ELR (cell line): Measurements from ENCODE around the gene GOLGA3.
A peak's percentile ranks its signal among the peaks of the same experiment; 100 is the strongest.
"Not testable (repeated sequence)": the region's sequence is repeated elsewhere in the genome, so short reads cannot be mapped to it uniquely, and the experiment has no call there.

Experiments used
- DNase-seq: peaks from one replicate; pipeline ENCODE4 v3.0.0-alpha.2; 2015; ENCODE audit warnings: low read depth

GOLGA3 gene, protein sequence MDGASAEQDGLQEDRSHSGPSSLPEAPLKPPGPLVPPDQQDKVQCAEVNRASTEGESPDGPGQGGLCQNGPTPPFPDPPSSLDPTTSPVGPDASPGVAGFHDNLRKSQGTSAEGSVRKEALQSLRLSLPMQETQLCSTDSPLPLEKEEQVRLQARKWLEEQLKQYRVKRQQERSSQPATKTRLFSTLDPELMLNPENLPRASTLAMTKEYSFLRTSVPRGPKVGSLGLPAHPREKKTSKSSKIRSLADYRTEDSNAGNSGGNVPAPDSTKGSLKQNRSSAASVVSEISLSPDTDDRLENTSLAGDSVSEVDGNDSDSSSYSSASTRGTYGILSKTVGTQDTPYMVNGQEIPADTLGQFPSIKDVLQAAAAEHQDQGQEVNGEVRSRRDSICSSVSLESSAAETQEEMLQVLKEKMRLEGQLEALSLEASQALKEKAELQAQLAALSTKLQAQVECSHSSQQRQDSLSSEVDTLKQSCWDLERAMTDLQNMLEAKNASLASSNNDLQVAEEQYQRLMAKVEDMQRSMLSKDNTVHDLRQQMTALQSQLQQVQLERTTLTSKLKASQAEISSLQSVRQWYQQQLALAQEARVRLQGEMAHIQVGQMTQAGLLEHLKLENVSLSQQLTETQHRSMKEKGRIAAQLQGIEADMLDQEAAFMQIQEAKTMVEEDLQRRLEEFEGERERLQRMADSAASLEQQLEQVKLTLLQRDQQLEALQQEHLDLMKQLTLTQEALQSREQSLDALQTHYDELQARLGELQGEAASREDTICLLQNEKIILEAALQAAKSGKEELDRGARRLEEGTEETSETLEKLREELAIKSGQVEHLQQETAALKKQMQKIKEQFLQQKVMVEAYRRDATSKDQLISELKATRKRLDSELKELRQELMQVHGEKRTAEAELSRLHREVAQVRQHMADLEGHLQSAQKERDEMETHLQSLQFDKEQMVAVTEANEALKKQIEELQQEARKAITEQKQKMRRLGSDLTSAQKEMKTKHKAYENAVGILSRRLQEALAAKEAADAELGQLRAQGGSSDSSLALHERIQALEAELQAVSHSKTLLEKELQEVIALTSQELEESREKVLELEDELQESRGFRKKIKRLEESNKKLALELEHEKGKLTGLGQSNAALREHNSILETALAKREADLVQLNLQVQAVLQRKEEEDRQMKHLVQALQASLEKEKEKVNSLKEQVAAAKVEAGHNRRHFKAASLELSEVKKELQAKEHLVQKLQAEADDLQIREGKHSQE (N-terminal part only)

GRCh38 chr12:132828706-132829534 lies at the start of gene GOLGA3:
Gene GOLGA3 (minus strand): TSS chr12:132828869. CDS start chr12:132822128, 6,741 bp downstream.
- DNase-seq: peak; percentile 94

- DNase-seq: not testable (repeated sequence)
Measured at GRCh38 chr12:132874620-132875019, 46.0 kb upstream of the GOLGA3 start.

- DNase-seq: no peak
Measured at GRCh38 chr12:132874175-132874574, 45.5 kb upstream of the GOLGA3 start.

GRCh38 chr12:132873724-132874123 lies 45.1 kb upstream of the GOLGA3 start:
- no peak for DNase-seq

DNA sequence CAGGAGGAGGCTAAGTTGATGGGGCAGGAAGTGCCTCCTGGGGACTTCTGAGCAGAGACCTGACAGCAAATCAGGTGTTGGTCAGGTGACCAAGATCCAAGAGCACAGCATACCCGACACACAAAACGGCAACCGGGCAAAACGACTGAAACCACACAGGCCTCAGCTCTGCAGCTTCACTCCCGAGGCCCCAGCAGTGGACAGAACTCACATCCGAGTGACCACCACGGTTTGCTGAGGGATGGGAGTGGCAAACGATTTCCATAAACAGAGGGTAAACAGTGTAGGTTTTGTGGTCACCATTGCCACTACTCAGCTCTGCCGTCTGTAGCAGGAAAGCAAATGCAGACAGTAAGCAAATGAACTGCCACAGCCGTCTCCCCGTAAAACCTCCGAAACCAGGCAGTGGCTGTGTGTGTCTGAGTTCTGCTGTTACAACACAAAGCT lies 44.3 kb upstream of the GOLGA3 start:
- DNase-seq: no peak

DNA sequence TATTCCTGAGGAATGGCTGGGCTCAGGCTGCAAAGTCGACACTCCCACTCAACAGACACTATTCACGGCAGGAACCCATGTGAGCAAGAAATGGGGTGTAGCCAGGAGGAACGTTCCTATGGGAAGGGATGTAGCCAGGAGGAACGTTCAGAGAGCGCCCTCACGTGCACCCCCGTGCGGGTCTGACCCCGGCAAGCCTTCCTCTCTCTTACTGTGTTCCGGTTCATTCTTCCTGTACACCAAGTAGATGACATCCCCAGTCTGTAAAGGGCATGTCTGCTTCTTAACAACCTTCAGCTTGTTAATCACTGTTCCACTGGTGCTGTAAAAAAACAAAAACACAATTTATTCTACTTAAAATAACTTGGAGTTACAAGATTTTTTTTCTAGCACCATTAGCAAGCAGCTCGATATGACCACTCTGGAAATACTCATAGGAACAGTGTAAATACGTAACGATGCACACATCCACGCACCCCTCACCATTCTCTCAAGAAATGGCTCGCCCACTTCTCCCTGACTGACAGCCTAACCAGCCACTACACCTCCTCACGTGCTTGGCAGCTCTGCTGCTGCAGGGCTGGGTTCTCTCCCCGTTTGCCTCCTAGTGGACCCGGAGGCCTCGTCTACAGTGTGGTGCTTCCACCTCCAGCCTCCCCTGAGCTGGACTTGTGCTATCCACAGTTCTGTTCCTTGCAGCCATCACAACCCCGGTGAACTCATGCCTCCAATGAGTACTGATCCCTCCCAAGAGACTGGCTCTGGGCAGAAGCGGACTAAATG lies 43.6 kb upstream of the GOLGA3 start:
- DNase-seq: no peak

- DNase-seq: no peak
Measured at GRCh38 chr12:132869551-132869950, 40.9 kb upstream of the GOLGA3 start.

GRCh38 chr12:132866251-132866828 lies 37.7 kb upstream of the GOLGA3 start:
- DNase-seq: peak; percentile 57

- DNase-seq: no peak
Measured at GRCh38 chr12:132861558-132861957, 32.9 kb upstream of the GOLGA3 start.

- no peak for DNase-seq
Measured at GRCh38 chr12:132858718-132859266, 30.1 kb upstream of the GOLGA3 start.

GRCh38 chr12:132857019-132857418 lies 28.4 kb upstream of the GOLGA3 start:
- not testable (repeated sequence) for DNase-seq

- no peak for DNase-seq
Measured at GRCh38 chr12:132856581-132856980, 27.9 kb upstream of the GOLGA3 start.

GRCh38 chr12:132855211-132855610 lies 26.5 kb upstream of the GOLGA3 start:
- DNase-seq: not testable (repeated sequence)

DNA sequence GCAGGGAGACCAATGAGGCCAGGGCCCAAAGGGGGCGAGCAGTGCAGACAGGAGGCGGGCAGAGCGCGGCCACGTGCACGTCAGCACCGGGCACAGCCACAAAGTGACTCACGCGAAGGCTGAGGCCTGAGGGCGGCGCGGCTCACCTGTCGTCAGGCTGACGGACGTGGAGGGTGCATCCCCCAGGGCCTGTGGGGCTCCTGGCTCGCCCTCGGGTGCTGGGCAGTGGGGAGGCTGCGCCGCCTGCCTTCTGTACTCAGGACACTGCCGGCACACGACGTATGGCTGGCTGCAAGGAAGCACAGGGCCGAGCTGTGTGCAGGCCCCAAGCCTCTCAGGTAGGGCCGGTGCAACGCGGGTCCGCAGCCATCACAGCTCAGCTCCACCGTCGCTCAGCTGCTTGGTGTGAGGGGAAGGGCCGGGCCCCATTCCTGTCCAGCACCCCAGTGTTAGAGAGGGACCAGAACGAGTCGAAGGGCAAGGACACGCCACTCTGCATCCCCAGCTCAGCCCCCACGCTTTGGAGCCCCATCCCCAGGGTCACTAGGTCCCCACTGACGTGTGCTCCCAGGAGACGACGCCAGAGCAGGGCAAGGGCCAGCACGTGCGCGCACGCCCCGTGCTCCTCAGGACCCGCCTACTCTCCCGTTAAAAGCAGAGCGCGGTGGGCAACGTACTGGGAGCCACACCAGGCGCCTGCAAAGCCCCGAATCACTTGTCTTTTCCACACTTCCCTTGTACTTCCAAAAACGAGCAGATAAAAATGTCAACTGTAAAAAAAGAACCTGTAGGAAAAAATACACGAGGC lies 24.8 kb upstream of the GOLGA3 start:
- DNase-seq: no peak

- no peak for DNase-seq
Measured at GRCh38 chr12:132852496-132852895, 23.8 kb upstream of the GOLGA3 start.

DNA sequence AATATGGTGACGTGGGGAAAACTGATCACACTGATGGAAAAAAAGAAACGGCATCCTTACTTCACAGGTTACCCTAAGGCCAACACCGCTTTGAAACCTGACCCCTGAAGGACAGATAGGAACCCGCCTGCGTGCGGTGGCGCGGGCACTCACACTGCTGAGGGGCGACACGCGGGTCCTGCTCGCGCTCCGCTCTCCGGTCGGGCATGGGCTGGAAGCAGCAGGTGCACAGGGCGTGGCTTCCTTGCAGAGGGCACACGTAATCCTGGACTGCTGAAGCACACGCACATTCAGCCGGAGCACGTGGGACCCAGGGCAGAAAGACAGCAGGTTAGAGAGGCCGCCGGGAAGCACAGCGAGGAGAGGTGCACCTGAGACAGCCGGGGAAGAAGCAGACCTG lies 22.8 kb upstream of the GOLGA3 start:
- no peak for DNase-seq

GRCh38 chr12:132850291-132850690 lies 21.6 kb upstream of the GOLGA3 start:
- DNase-seq: no peak

- DNase-seq: no peak
Measured at GRCh38 chr12:132848521-132848920, 19.9 kb upstream of the GOLGA3 start.
